HG02623 (cell line): ENCODE results near the gene EPAS1.

ENCODE experiments used
- ATAC-seq: cut with Tn5 transposase; IDR thresholded peaks from one replicate; pipeline ENCODE4 v1.9.1; 2021; ENCODE audit warnings: moderate library complexity; ENCODE audit not compliant: unreplicated experiment

EPAS1 gene

DNA sequence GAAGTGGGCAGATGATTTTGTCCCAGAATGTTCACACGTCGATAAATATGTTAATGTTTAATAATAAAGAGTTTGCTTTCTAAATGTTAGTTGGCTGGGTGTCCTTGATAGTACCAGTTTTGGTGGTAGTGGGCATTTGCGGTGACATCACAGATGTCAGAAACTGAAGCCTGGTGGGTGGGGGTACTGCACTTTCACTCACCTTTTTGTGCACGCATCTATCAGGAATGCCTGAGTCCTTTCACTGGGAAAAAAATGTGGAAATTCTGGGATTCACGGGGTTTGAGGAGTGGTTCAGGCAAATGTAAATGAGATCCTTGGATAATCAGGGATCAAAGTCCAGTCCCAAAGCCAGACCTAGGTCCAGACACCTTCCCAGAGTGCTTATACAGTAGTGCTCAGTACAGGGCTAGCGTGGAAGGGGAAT, 3.2 kb downstream of the EPAS1 start:
- no peak for ATAC-seq

- ATAC-seq: no peak
These were observed 4.9 kb downstream of the EPAS1 start for GRCh38 chr2:46302005-46302695.

GRCh38 chr2:46303233-46303632, 6.0 kb downstream of the EPAS1 start:
- no peak for ATAC-seq

DNA sequence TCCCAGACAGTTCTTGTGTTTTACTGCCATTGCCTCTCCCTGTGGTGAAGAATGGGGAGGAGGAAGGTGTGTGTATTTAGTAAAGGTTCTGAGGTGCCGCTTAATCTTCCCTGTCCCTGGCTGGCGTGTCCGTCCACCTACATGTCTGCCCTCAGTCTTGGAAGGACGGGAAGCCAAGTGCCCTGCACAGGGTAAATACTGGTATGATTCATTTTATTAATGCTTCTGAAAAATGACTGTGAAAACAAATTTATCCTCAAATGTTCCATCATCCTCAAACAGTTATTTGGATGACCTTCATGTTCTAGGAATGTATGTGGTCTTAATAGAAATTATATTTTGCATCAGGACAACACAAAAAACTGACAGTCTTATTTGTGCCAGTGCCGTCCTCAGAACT, 6.6 kb downstream of the EPAS1 start:
- no peak for ATAC-seq

DNA sequence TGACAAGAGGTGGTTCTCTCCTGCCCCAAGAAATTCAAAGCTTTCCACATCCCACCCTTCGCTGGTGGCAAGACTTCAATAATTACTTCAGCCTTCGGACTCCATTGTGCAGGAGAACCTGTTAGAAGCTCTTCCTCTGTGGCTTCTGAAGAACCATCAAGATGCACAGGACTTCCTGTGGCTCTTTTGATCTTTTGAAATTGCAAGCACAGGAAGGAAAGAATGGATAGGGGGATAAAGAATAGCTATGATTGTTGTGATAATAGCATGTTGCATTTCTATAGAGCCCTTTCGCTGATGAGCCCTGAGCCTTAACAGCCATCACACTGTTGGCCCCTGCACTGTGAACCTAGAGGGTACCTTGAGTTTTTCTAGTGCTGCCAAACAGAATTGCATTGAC, 7.4 kb downstream of the EPAS1 start:
- ATAC-seq: no peak

- no peak for ATAC-seq
These were observed 8.0 kb downstream of the EPAS1 start for GRCh38 chr2:46305187-46305586.

- ATAC-seq: no peak
These were observed 8.6 kb downstream of the EPAS1 start for GRCh38 chr2:46305767-46306166.

DNA sequence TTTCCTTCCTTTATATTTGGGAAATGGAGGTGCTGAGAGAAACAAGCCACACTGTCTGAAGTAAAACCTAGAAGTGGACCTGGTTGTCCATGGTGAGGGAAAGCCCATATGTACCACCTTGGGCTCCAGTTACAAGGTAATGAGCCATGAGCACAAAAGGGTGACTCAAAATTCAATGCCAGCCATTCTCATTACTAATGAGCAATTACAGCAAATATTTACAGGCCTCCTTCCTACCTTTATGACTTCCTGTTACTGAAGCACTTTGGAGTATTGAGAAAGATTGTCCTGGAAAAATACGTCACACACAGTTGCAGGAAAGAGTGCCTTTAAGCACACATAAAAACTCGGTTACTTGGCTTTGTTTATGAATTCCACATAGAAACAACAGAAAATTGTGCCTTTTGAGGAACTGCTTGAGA, 9.1 kb downstream of the EPAS1 start:
- no peak for ATAC-seq

DNA sequence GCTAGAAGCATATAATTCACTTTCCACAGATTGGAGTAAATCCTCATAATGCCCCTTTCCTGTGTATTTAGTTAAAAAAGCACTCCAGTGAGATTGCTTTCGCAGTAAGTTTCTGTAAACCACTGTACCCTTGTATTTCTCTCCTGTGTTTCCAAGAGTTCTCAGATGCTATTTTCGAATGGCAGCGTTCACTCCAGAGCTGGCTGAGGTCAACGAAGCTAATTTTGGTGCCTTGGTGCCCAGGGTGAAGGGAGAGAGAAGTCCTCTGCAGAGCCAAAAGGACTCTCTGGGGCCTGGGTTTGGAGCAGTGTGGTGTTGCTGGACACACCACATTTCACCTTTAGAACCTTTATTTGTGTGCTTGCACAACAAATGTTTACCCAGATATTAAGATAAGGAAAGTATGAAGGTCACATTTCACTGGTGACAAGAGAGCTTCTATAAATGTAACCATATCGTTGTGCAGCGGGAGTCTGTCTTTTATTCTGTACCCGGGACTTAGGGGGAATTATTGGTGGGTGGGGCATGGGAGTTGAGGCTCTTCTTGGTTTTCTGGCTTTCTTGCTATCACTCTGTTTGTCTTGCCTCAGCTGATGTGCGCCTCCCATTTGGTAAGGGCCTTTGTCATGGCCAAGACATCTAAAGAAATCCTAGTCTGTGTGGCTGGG, 9.9 kb downstream of the EPAS1 start:
- ATAC-seq: no peak

- ATAC-seq: no peak
These were observed 10.9 kb downstream of the EPAS1 start for GRCh38 chr2:46308081-46308480.

DNA sequence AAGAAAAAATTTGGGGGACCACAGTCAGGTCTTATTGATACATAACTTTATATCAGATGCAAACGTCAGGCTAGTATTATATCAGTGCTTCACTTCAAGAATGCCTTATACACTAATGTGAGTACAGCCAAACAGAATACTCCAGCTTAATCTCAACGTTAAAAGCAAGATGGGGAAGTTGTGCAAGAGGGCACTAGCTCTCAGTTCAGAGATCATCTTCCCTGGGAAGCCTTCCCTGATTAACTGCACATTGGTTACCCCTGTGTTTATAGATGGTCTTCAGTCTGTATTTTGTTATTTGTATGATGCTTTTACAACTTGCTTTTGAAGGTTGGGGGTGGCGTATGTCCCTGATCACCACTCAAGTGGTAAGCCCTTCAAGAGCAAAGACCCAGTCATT, 11.4 kb downstream of the EPAS1 start:
- no peak for ATAC-seq

DNA sequence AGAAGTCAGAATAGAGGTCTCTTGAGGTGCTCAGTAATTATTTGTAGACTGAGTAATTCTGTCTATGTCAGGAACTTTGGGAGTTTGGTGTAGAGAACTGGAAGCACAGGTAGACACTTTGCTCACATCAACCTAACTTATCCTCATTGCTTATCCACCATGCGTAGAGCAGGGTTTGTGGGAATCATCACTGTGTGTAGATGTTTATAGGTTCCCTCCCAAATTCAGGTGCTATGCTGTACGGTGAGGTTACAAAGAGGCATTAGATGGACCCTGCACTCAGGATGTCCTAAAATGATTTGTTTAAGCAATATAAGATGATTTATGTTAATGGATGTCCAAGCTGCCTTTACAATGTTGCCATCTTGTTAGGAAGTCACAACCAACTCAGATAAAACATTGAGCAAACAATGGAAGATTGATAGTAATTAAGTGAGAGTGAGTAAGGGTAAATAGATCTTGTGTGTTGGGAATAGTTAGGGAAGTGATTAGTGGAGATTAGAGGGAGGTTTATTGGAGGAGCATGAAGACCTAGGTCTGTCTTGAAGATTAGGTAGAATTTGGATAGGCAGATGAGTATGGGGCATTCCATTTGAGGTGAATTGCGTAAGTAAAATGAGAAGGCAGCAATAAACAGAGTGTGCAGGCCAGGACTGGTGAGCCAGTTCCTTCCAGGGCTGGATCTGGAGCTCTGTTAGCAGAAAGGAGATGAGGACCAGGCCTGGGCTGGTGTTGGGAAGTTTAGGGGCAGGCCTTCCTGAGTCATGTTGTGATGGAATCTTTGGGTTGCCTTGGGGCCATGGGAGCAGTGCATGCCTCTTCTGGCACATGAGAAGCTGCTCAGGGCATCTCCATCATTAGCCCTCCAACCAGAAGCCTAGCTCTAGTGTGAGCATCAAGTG, 12.1 kb downstream of the EPAS1 start:
- ATAC-seq: no peak

DNA sequence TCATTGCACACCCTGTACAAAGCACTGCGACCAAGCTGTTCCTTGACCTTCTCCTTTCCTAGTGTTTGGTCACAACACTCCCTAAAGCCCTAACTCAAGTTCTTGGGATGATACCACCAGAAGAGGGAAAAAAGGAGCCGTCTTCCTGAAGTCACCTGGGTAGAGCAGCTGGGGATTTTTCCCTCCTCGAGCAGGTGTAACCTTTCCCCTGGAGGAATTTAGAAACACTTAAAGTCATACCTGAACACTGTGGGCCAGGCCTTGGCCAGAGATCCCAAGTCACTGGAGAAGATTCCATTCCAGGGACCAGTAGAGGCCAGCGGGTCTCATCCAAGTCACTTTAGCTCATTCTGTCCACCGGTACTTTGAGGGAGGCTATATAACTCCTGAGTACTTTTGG, 13.2 kb downstream of the EPAS1 start:
- ATAC-seq: no peak

DNA sequence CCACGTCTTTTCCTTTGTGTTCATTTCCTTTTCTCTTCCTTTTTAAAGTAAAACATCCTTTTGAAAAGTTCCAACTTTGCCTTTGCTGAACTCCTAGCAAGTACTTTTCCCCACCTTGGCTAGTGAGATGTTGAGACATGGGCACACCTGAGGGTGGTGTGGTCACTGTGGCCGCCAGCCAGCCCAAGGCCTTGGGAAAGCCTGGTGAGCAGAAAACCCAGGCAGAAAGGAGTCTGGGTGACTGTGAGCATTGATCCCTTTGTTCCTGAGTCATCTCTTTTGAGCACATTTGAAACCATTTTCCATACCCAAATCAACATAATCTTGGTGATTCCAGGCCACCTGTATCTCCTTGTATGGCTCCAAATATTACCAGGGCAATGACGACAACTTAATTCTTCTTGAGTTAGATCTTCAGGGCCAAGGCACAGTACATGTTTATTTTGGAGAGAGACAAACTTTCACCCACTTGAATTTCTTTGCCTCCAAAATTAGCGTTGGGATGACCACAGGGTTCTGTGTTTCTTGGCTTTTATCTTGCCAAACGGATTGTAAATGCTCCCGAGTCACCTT, 14.5 kb downstream of the EPAS1 start:
- ATAC-seq: no peak

DNA sequence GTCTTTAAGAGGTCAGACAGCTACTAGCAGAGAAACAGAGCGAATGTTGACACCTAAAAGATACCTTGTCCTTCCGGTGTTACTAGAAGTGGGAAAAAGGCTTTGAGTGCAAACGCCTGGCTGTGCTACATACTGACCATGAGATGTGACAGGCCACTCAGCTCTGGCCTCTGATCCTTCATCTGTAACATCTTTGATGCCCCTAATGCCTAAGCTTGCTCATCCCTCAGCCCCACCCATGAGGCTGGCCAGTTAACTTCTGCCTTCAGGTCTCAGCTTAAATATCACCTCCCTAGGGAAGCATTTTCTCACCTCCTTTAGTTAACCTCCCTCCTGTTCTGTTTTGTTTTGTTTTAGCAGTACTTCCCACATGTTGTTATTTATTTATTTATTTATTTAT, 15.9 kb downstream of the EPAS1 start:
- no peak for ATAC-seq

DNA sequence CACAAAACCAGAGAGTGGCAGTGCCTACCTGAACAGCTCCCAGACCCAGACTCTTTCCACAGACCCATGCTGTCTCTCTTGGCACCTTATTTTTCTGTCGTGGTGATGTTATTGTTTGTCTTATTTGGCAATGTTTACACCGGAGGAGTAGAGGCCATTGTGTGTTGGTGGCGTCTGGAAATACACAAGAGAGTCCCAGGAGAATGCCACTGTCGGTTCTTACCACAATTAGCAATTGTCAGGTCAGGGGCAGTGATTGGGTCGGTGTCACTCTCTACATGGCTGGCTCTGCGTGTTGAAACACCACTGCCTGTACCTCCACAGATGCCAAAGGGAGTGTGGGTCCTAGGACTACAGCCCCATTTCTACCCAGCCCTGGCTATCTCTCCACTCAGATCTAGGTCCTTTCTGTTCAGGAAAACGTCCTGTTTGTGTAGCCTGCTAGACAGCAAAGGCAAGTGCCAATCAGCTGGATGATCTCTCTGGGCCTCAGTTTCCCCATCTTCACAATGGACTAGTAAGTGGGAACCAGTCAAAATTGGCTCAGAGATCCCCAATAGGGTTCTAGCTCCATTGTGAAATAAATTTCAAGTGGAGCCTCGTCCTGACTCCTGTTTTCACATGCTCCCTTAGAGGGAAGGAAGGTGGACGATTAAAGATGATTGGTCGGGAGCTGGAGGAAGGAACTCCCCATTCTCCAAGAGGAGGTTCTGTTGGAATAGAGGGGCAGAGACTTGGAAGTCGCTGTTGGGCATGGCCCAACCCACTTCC, 17.0 kb downstream of the EPAS1 start:
- no peak for ATAC-seq

- ATAC-seq: no peak
These were observed 18.1 kb downstream of the EPAS1 start for GRCh38 chr2:46315103-46315890.

GRCh38 chr2:46317094-46317486, 19.9 kb downstream of the EPAS1 start:
- ATAC-seq: no peak

- ATAC-seq: no peak
These were observed 21.6 kb downstream of the EPAS1 start for GRCh38 chr2:46318579-46319460.
